HEK293T (cell line): ENCODE measurements around the gene MPV17L.
"Not testable (repeated sequence)": the region's sequence is repeated elsewhere in the genome, so short reads cannot be mapped to it uniquely, and the experiment has no call there.

Experiments
- BHLHE40 ChIP-seq: fragments of 450-650 bp; IDR thresholded peaks from 2 replicates; pipeline ENCODE4 v1.6.1; 2016; ENCODE audit warnings: mild to moderate bottlenecking, moderate library complexity, borderline replicate concordance
- CTBP1 ChIP-seq: fragments of 450-650 bp; IDR thresholded peaks from 2 replicates; pipeline ENCODE4 v1.6.1; 2016; ENCODE audit warnings: borderline replicate concordance
- ELF4 ChIP-seq: fragments of 450-650 bp; IDR thresholded peaks from 2 replicates; pipeline ENCODE4 v1.6.1; 2017; ENCODE audit warnings: antibody characterized with exemption
- FOXA1 ChIP-seq: fragments of 450-650 bp; IDR thresholded peaks from 2 replicates; pipeline ENCODE4 v1.6.1; 2016; ENCODE audit warnings: mild to moderate bottlenecking
- FOXK2 ChIP-seq: fragments of 450-650 bp; IDR thresholded peaks from 2 replicates; pipeline ENCODE4 v1.6.1; 2016; ENCODE audit warnings: mild to moderate bottlenecking
- NFRKB ChIP-seq: fragments of 450-650 bp; IDR thresholded peaks from 2 replicates; pipeline ENCODE4 v1.6.1; 2016; ENCODE audit warnings: mild to moderate bottlenecking, moderate library complexity
- ZNF384 ChIP-seq: fragments of 450-650 bp; IDR thresholded peaks from 2 replicates; pipeline ENCODE4 v1.6.1; 2016
- TF ChIP-seq, protein P1 (sequence below): fragments of 450-650 bp; IDR thresholded peaks from 2 replicates; pipeline ENCODE4 v1.6.1; 2016

DNA sequence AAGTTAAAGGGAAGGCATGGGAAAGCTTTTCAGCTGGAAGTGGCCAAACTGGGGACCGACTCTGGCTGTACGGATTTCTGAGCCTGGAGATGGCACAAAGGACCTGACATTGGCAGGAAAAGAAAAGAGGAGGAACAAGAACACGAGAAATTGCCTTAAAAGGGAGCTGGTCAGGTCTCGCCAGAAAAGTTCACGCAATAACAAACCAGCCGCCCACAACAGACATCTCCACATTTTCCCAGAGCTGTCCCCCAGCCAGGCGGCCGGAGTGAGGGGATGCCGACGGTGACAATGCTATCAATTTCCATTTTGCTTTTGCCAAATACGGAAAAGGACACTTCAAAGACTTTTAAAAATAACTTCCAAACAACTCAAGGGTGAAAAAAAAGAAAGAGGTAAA lies 44.3 kb upstream of the MPV17L start:
- TF ChIP-seq NFRKB, ZNF384, FOXA1, CTBP1, ELF4, FOXK2, BHLHE40: not testable (repeated sequence)
- TF ChIP-seq, protein P1, sequence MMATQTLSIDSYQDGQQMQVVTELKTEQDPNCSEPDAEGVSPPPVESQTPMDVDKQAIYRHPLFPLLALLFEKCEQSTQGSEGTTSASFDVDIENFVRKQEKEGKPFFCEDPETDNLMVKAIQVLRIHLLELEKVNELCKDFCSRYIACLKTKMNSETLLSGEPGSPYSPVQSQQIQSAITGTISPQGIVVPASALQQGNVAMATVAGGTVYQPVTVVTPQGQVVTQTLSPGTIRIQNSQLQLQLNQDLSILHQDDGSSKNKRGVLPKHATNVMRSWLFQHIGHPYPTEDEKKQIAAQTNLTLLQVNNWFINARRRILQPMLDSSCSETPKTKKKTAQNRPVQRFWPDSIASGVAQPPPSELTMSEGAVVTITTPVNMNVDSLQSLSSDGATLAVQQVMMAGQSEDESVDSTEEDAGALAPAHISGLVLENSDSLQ: not testable (repeated sequence)
